B cell (primary cell): ENCODE data around the gene MEIS3. TPM values are rescaled to one million over a fixed set of nuclear protein-coding genes. Genes with fewer than 3 reads are reported as not detected.

Experiments
- ATAC-seq: fragments of 200-7000 bp; cut with Tn5 transposase; one replicate; pipeline ENCODE4 v1.10.0; 2021; ENCODE audit warnings: low read depth, mild to moderate bottlenecking, moderate number of reproducible peaks, moderate library complexity
- CTCF ChIA-PET: fragments of 350-600 bp; sonication (Branson Sonifier 250); formaldehyde crosslinking; loops from one replicate; lab custom pipeline; 2021; ENCODE audit warnings: antibody characterized with exemption, inconsistent platforms; lab: Charles Lee
- POLR2A ChIA-PET: fragments of 350-600 bp; sonication (Branson Sonifier 250); formaldehyde crosslinking; loops from one replicate; lab custom pipeline; 2021; ENCODE audit warnings: antibody characterized with exemption; lab: Charles Lee
- DNase-seq: peaks from one replicate; pipeline ENCODE4 v3.0.0; 2013
- H2AFZ ChIP-seq: 2 replicates; pipeline ENCODE4 v1.6.1; 2012; ENCODE audit warnings: mild to moderate bottlenecking, low read depth, low read length; ENCODE audit not compliant: insufficient read depth, poor library complexity, severe bottlenecking
- H3K27ac ChIP-seq, 2 donors: 1 replicate in 1 of 2; 2 replicates in 1 of 2; pipeline ENCODE4 v1.5.1; 2012 to 2013; ENCODE audit warnings: low read length in 2 of 2, mild to moderate bottlenecking in 2 of 2, moderate library complexity in 1 of 2
- H3K27me3 ChIP-seq, 4 experiments: fragments of 200-600 bp in 1 of 4; sonication (generic) in 1 of 4; replicated peaks in 1 of 4; 1 replicate in 2 of 4; 2 replicates in 2 of 4; pipeline versions ENCODE4 v1.6.1 to v1.7.0; 2013 to 2016; ENCODE audit warnings: low read length in 3 of 4, mild to moderate bottlenecking in 2 of 4, mixed read lengths in 1 of 4, moderate library complexity in 1 of 4; ENCODE audit not compliant: insufficient read depth in 4 of 4, control insufficient read depth in 3 of 4; ENCODE audit errors: control extremely low read depth in 1 of 4
- H3K36me3 ChIP-seq, 2 experiments: replicated peaks in 1 of 2; 1 replicate in 1 of 2; 2 replicates in 1 of 2; pipeline versions ENCODE4 v1.6.1 to v1.7.1; 2013; ENCODE audit warnings: low read length in 1 of 2; ENCODE audit not compliant: insufficient read depth in 2 of 2, control insufficient read depth in 1 of 2; ENCODE audit errors: control extremely low read depth in 1 of 2, extremely low read depth in 1 of 2
- H3K4me1 ChIP-seq, 2 donors: fragments of 200-600 bp in 1 of 2; sonication (generic) in 1 of 2; 1 replicate in 1 of 2; 2 replicates in 1 of 2; pipeline versions ENCODE4 v1.5.1 to v1.6.1; 2013 to 2017; ENCODE audit warnings: low read length in 2 of 2; ENCODE audit not compliant: control insufficient read depth in 2 of 2, insufficient read depth in 2 of 2
- H3K4me2 ChIP-seq: replicated peaks from 2 replicates; pipeline ENCODE3; 2012; ENCODE audit warnings: mild to moderate bottlenecking, low read depth, low read length; ENCODE audit not compliant: poor library complexity, severe bottlenecking
- H3K4me3 ChIP-seq, 5 experiments: fragments of 200-600 bp in 1 of 5; sonication (generic) in 1 of 5; 1 replicate in 3 of 5; 2 replicates in 2 of 5; pipeline versions ENCODE4 v1.5.1 to v1.7.0; 2011 to 2016; ENCODE audit warnings: low read length in 4 of 5, mild to moderate bottlenecking in 4 of 5, low read depth in 2 of 5, control low read depth in 1 of 5, moderate library complexity in 1 of 5; ENCODE audit not compliant: insufficient read depth in 1 of 5; ENCODE audit errors: control extremely low read depth in 1 of 5, extremely low read depth in 1 of 5
- H3K79me2 ChIP-seq: fragments of 200-600 bp; sonication (generic); one replicate; pipeline ENCODE4 v1.6.0; 2016; ENCODE audit warnings: low read length; ENCODE audit not compliant: control insufficient read depth, insufficient read depth
- H3K9ac ChIP-seq: fragments of 200-600 bp; sonication (generic); 2 replicates; pipeline ENCODE4 v1.6.1; 2017; ENCODE audit warnings: mild to moderate bottlenecking, low read length, moderate library complexity
- H3K9me3 ChIP-seq, 3 donors: one replicate each; pipeline versions ENCODE4 v1.6.1 to v1.7.1; 2013; ENCODE audit warnings: low read length in 2 of 3; ENCODE audit not compliant: control insufficient read depth in 2 of 3, insufficient read depth in 1 of 3; ENCODE audit errors: control extremely low read depth in 1 of 3
- H4K20me1 ChIP-seq: 2 replicates; pipeline ENCODE4 v1.6.0; 2012; ENCODE audit warnings: mild to moderate bottlenecking, low read length; ENCODE audit not compliant: insufficient read depth, control insufficient read depth, poor library complexity, severe bottlenecking
- H3K27ac Mint-ChIP-seq: one replicate; pipeline ENCODE4 v1.8.0; 2021; ENCODE audit warnings: mixed read lengths
- H3K27me3 Mint-ChIP-seq: one replicate; pipeline ENCODE4 v1.8.0; 2021; ENCODE audit warnings: mixed read lengths
- H3K4me1 Mint-ChIP-seq: one replicate; pipeline ENCODE4 v1.8.0; 2021; ENCODE audit warnings: mixed read lengths
- H3K4me3 Mint-ChIP-seq: one replicate; pipeline ENCODE4 v1.8.0; 2021; ENCODE audit warnings: mixed read lengths
- H3K9me3 Mint-ChIP-seq: one replicate; pipeline ENCODE4 v1.8.0; 2022; ENCODE audit warnings: mixed read lengths; ENCODE audit not compliant: insufficient read depth
- CTCF ChIP-seq: fragments of 200-600 bp; IDR thresholded peaks from one replicate; pipeline ENCODE4 v1.8.0; 2022; ENCODE audit warnings: antibody characterized with exemption, mild to moderate bottlenecking
- EZH2 ChIP-seq: IDR thresholded peaks from 2 replicates; pipeline ENCODE4 v1.6.1; 2012; ENCODE audit warnings: borderline replicate concordance, low read depth, mild to moderate bottlenecking, moderate library complexity, low read length; ENCODE audit not compliant: insufficient read depth, poor library complexity, severe bottlenecking
- WGBS: methylation state at CpG from one replicate; pipeline ENCODE4 v1.1.5; 2013; ENCODE audit warnings: missing lambda C conversion rate; ENCODE audit not compliant: insufficient coverage; 5-methylcytosine and 5-hydroxymethylcytosine counted together
- intact Hi-C: fragments of 100-400 bp; cut with micrococcal nuclease; formaldehyde crosslinking; loops from one replicate; pipeline ENCODE4 v1.10.0; 2022
- polyA minus RNA-seq: library from RNA; depleted of rRNA, polyadenylated mRNA; stranded (reverse); fragments of >200 nt; gene quantifications from 2 replicates; pipeline ENCODE4 v1.2.3, GENCODE V29; 2012
- polyA plus RNA-seq: library from polyadenylated mRNA; depleted of rRNA; stranded (reverse); fragments of >200 nt; gene quantifications from 2 replicates; pipeline ENCODE4 v1.2.3, GENCODE V29; 2012
- total RNA-seq, 2 donors: library from RNA; stranded (reverse); fragments of 120-200 nt in 1 of 2; gene quantifications; 1 replicate in 1 of 2; 2 replicates in 1 of 2; pipeline versions ENCODE4 v1.2.3 to v1.2.4, GENCODE V29; 2013 to 2022

Gene MEIS3
- total RNA-seq (not detected in 2 replicates), polyA plus RNA-seq (not detected in 2 replicates), polyA minus RNA-seq (not detected in 2 replicates)
- 0.14 TPM for total RNA-seq (2013)

GRCh38 chr19:47419030-47419783 lies at the start of gene MEIS3:
TSS of gene MEIS3 (minus strand) at chr19:47419527. CDS start at chr19:47419081, 446 bp downstream.
- Mint-ChIP-seq H3K4me1 (peaks cover 28% of the 10 kb centered on the region), H3K9me3 (no peaks in the 10 kb centered on the region), H3K4me3 (peak within 1 kb of the TSS; percentile 55), H3K27me3 (peaks cover 76% of the 10 kb centered on the region), H3K27ac (no peak within 1 kb of the TSS)
- ATAC-seq = peak; percentile 41
- no peaks in the 10 kb centered on the region for H3K79me2 ChIP-seq
- H3K9ac ChIP-seq = no peak within 1 kb of the TSS
- peaks cover 10 to 55% of the 10 kb centered on the region in 2 donors for H3K4me1 ChIP-seq
- peaks cover 0 to 82% (median 48%) of the 10 kb centered on the region in 4 experiments for H3K27me3 ChIP-seq
- no peaks in the 10 kb centered on the region for H3K36me3 ChIP-seq
- DNase-seq = peak; percentile 26
- WGBS = 2% methylated on average over 37 of the region's 70 CpGs
- POLR2A ChIA-PET = no interaction called here
- CTCF ChIA-PET = interaction anchor here (0.5 kb wide), 1 partner anchor 443 kb away, joined by 3 read pairs; no protein-coding TSS in a partner anchor
- H2AFZ ChIP-seq = peak within 1 kb of the TSS; percentile 22
- peaks cover 0 to 19% (median 0%) of the 10 kb centered on the region in 3 donors for H3K9me3 ChIP-seq
- H3K4me2 ChIP-seq = peak within 1 kb of the TSS; percentile 63
- intact Hi-C loops = no loop called here
- H4K20me1 ChIP-seq = no peaks in the 10 kb centered on the region
- H3K4me3 ChIP-seq = no peak within 1 kb of the TSS
- no peak within 1 kb of the TSS for H3K27ac ChIP-seq
- TF ChIP-seq CTCF = no peak
- no peak for TF ChIP-seq EZH2

- H3K9me3 ChIP-seq = peaks cover 0 to 9% (median 0%) of the 10 kb centered on the region in 3 donors
- H3K4me1 ChIP-seq = peaks cover 12 to 19% of the 10 kb centered on the region in 2 donors
- ChIA-PET POLR2A (no interaction called here), CTCF (no interaction called here)
- no peak overlapping the region for H3K4me3 ChIP-seq
- Mint-ChIP-seq H3K4me1 (peaks cover 8% of the 10 kb centered on the region), H3K27ac (no peak overlapping the region), H3K4me3 (no peak overlapping the region), H3K27me3 (peaks cover 59% of the 10 kb centered on the region), H3K9me3 (no peaks in the 10 kb centered on the region)
- intact Hi-C loops = no loop called here
- no peaks in the 10 kb centered on the region for H3K79me2 ChIP-seq
- H4K20me1 ChIP-seq = no peaks in the 10 kb centered on the region
- 47% methylated on average over 8 of the region's 9 CpGs for WGBS
- H3K27ac ChIP-seq = no peak overlapping the region
- peaks cover 0 to 69% (median 25%) of the 10 kb centered on the region in 4 experiments for H3K27me3 ChIP-seq
- H3K9ac ChIP-seq = no peak overlapping the region
- DNase-seq = no peak
- TF ChIP-seq EZH2 (no peak), CTCF (no peak)
- H3K4me2 ChIP-seq = no peak overlapping the region
- no peaks in the 10 kb centered on the region for H3K36me3 ChIP-seq
- no peak overlapping the region for H2AFZ ChIP-seq
- no peak for ATAC-seq
Observed at GRCh38 chr19:47467914-47468313, 48.6 kb upstream of the MEIS3 start.
